Measurements from ENCODE around the gene STXBP4.
A peak's percentile ranks its signal among the peaks of the same experiment; 100 is the strongest.

Gene STXBP4

DNA sequence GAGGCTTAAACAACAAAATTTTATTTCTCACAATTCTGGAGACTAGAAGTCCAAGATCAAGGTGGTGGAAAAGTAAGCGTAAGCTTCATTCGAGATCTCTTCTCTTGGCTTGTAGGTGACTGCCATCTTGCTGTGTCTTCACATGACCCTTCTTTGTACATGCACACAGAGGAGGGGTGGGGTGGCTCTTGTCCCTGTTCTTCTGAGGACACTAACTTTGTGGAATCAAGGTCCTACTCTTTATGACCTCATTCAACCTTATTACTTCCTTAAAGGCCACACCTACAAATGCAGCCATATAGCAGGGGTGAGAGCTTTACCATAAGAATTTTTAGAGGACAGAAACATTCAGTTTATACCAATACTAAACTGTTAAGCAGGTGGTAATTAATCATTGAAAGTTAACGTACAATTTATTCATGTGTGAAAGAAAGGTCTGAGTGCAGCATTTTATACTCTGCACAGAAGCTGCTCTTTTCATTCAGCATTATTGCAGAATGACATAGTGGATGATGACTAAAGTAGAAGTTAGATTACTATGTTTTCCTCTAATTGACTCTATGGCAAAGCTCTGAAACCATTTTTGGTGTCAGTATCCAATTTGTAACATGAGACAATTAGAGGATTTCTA is 156.3 kb downstream of the STXBP4 start:
- H3K4me1 ChIP-seq (ENCODE audit: control insufficient read depth, insufficient read depth, low read length), result no peaks in the 10 kb centered on the region
- no peaks in the 10 kb centered on the region for H3K9me3 ChIP-seq (replicated peaks; ENCODE audit: low read length)
- H3K27me3 ChIP-seq (ENCODE audit: control insufficient read depth, insufficient read depth, low read length), result no peaks in the 10 kb centered on the region
- H3K4me2 ChIP-seq (ENCODE audit: low read length), result no peak overlapping the region
- H3K36me3 ChIP-seq (ENCODE audit: insufficient read depth, low read length), result no peaks in the 10 kb centered on the region
- H3K4me3 ChIP-seq (ENCODE audit: low read length), result no peak overlapping the region
- no peak overlapping the region for H3K9ac ChIP-seq (ENCODE audit: low read depth, low read length)

DNA sequence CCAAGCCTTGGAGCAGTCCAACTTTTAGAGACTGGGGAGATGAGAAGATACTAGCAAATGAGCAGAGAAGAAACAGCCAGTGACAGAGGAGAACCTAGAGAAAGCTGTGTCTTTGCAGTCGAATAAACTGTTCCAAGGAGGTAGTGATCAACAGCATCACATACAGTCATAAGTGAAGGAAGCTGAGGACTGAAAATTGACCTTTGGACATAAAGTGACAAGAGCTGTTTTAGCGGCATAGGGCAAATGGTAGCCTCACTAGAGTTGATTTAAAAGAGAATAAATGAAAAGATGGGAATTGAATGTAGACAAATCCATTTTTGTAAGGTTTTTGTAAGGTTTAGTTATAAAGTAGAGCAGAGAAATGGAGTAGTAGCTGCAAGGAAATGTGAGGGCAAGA is 165.0 kb downstream of the STXBP4 start:
- no peaks in the 10 kb centered on the region for H3K9me3 ChIP-seq (replicated peaks; ENCODE audit: low read length)
- H3K27me3 ChIP-seq (ENCODE audit: control insufficient read depth, insufficient read depth, low read length), result no peaks in the 10 kb centered on the region
- H3K4me2 ChIP-seq (ENCODE audit: low read length), result no peak overlapping the region
- H3K4me1 ChIP-seq (ENCODE audit: control insufficient read depth, insufficient read depth, low read length), result peaks cover 12% of the 10 kb centered on the region
- H3K36me3 ChIP-seq (ENCODE audit: insufficient read depth, low read length), result no peaks in the 10 kb centered on the region
- no peak overlapping the region for H3K9ac ChIP-seq (ENCODE audit: low read depth, low read length)
- no peak overlapping the region for H3K4me3 ChIP-seq (ENCODE audit: low read length)

DNA sequence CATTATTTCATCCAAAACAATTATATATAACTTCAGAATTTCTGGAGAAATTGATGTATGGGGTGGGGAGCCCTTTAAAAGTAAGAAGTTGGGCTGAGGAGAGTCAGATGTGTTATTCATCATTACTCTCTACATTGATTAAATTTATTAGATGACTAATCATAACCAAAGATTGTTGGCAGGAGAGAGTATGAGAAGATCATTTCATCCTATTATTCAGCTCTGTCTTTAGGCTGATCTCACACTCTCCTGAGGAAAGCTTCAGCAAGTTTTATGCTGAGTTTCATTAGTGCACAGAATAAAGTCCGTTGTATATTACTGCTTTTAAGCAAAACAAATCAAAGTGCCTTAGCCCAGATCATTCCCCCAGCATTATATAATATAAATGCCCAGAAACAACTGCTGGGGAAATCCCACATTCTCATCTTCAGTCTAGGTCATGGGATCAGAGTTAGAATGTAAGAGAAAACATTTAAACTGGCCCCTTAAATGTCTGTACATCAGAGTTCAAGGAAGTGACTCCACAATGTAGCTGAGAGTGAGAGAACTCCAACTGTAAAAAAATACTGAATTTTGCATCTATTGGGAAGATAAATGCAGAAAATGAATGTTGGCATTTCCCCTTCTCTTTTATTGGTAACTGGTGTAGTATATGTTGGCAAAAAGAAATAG is 166.1 kb downstream of the STXBP4 start:
- peak overlapping the region; percentile 57 for H3K4me2 ChIP-seq (ENCODE audit: low read length)
- H3K9ac ChIP-seq (ENCODE audit: low read depth, low read length), result peak overlapping the region; percentile 24
- no peak overlapping the region for H3K4me3 ChIP-seq (ENCODE audit: low read length)
- H3K4me1 ChIP-seq (ENCODE audit: control insufficient read depth, insufficient read depth, low read length), result peaks cover 12% of the 10 kb centered on the region
- no peaks in the 10 kb centered on the region for H3K27me3 ChIP-seq (ENCODE audit: control insufficient read depth, insufficient read depth, low read length)
- no peaks in the 10 kb centered on the region for H3K36me3 ChIP-seq (ENCODE audit: insufficient read depth, low read length)
- H3K9me3 ChIP-seq (replicated peaks; ENCODE audit: low read length), result no peaks in the 10 kb centered on the region

DNA sequence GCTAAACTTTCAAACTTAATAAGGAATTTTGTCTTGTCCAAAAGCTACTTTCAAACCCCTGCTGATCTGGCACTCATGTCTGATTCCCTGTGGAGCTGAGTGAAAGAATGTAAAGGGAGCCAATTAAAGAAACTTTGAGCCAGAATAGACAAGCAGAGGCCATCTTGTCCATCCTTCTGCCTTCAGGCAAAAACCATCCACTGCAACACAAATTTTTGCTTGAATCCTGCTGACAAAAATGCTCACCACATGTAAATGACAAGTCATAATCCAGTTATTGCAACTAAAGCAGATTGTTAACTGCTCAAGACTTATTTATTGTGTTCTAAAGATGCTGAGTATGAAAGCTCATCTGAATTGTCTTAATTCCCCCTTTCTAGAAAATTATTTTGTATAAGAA is 172.2 kb downstream of the STXBP4 start:
- H3K27me3 ChIP-seq (ENCODE audit: control insufficient read depth, insufficient read depth, low read length), result no peaks in the 10 kb centered on the region
- no peak overlapping the region for H3K4me3 ChIP-seq (ENCODE audit: low read length)
- H3K36me3 ChIP-seq (ENCODE audit: insufficient read depth, low read length), result peaks cover 3% of the 10 kb centered on the region
- H3K9ac ChIP-seq (ENCODE audit: low read depth, low read length), result no peak overlapping the region
- no peaks in the 10 kb centered on the region for H3K9me3 ChIP-seq (replicated peaks; ENCODE audit: low read length)
- no peaks in the 10 kb centered on the region for H3K4me1 ChIP-seq (ENCODE audit: control insufficient read depth, insufficient read depth, low read length)
- H3K4me2 ChIP-seq (ENCODE audit: low read length), result no peak overlapping the region

DNA sequence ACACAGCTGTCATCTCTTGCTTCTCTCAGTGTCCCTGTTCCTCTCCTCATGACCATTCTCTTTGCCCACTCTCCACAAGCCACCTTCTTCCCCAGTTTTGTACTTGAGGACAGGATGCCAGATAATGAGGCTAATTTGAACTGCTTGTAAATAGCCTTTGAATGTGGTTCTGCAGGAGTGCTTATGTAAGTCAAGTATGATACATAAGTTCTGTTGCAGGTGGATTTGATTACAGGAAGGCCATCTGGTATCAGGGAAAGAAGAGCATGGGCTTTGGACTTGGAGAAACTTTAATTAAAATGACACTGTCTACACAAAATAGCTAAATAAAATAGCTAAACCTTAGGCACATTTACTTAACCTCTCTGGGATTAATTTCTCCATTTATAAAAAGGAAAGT is 176.0 kb downstream of the STXBP4 start:
- Histone ChIP-seq H3K4me2 (ENCODE audit: low read length) (no peak overlapping the region), H3K4me1 (ENCODE audit: control insufficient read depth, insufficient read depth, low read length) (no peaks in the 10 kb centered on the region), H3K27me3 (ENCODE audit: control insufficient read depth, insufficient read depth, low read length) (no peaks in the 10 kb centered on the region), H3K4me3 (ENCODE audit: low read length) (no peak overlapping the region), H3K9ac (ENCODE audit: low read depth, low read length) (no peak overlapping the region), H3K9me3 (replicated peaks; ENCODE audit: low read length) (no peaks in the 10 kb centered on the region), H3K36me3 (ENCODE audit: insufficient read depth, low read length) (peaks cover 3% of the 10 kb centered on the region)

DNA sequence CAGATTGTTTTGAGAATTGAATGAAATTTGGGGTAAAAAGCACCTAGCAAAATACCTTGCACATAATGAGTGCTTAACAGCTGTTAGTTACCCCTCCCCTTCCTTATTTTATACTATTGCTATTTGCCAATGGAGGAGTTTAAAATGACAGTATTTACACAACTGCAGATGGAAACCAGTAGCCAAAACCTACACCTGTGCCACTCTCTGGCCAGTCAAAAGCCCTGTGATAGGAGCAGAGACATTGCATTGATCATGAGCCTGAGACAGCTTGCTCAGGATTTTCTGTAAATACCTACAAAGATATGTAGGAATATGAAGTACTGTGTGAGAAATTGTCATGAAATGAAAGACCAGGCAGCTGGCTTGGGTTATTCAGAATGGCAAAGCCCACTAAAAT is 180.9 kb downstream of the STXBP4 start:
- Histone ChIP-seq H3K27me3 (ENCODE audit: control insufficient read depth, insufficient read depth, low read length) (no peaks in the 10 kb centered on the region), H3K4me2 (ENCODE audit: low read length) (no peak overlapping the region), H3K4me3 (ENCODE audit: low read length) (no peak overlapping the region), H3K9me3 (replicated peaks; ENCODE audit: low read length) (no peaks in the 10 kb centered on the region), H3K4me1 (ENCODE audit: control insufficient read depth, insufficient read depth, low read length) (no peaks in the 10 kb centered on the region), H3K36me3 (ENCODE audit: insufficient read depth, low read length) (no peaks in the 10 kb centered on the region), H3K9ac (ENCODE audit: low read depth, low read length) (no peak overlapping the region)

DNA sequence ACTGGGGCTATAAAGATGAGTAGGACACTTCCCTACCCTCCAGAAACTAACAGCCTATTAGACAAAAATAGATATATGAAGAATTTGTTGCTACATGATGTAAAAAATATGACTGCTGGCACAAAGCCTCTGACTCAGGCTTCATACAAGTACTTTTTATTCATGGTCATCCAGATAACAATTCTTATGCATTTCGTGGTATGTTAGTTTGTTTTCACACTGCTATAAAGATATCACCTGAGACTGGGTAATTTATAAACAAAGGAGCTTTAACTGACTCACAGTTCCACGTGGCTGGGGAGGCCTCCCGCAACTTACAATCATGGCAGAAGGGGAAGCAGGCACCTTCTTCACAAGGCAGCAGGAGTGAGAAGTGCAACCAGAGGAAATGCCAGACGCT is 183.7 kb downstream of the STXBP4 start:
- H3K9me3 ChIP-seq (replicated peaks; ENCODE audit: low read length), result no peaks in the 10 kb centered on the region

DNA sequence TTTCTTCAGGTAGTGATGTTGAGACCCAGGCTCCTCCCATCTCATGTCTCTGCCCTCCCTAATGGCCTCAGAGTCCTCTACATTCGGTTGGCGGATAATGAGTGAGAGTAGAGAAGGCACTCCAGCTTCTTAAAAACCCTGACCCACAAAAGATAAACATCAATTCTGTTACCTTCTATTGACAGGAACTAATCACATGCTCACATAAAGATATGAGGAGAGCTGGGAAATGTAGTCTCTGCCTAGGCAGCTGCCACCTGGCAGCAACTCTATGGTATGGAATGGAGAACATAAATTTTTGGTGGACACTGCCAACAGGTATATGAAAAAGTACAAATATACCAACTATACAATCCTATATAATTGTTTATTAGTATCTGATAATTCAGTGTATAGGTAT is 185.5 kb downstream of the STXBP4 start:
- Histone ChIP-seq H3K36me3 (ENCODE audit: insufficient read depth, low read length) (no peaks in the 10 kb centered on the region), H3K4me3 (ENCODE audit: low read length) (no peak overlapping the region), H3K4me1 (ENCODE audit: control insufficient read depth, insufficient read depth, low read length) (peaks cover 20% of the 10 kb centered on the region), H3K9ac (ENCODE audit: low read depth, low read length) (no peak overlapping the region), H3K27me3 (ENCODE audit: control insufficient read depth, insufficient read depth, low read length) (no peaks in the 10 kb centered on the region), H3K4me2 (ENCODE audit: low read length) (no peak overlapping the region), H3K9me3 (replicated peaks; ENCODE audit: low read length) (no peaks in the 10 kb centered on the region)

More for the DNA sequence above, 183.7 kb downstream of the STXBP4 start:
- Histone ChIP-seq H3K27me3 (ENCODE audit: control insufficient read depth, insufficient read depth, low read length) (no peaks in the 10 kb centered on the region), H3K4me3 (ENCODE audit: low read length) (no peak overlapping the region), H3K4me2 (ENCODE audit: low read length) (no peak overlapping the region), H3K9ac (ENCODE audit: low read depth, low read length) (no peak overlapping the region), H3K36me3 (ENCODE audit: insufficient read depth, low read length) (no peaks in the 10 kb centered on the region), H3K4me1 (ENCODE audit: control insufficient read depth, insufficient read depth, low read length) (peaks cover 2% of the 10 kb centered on the region)

DNA sequence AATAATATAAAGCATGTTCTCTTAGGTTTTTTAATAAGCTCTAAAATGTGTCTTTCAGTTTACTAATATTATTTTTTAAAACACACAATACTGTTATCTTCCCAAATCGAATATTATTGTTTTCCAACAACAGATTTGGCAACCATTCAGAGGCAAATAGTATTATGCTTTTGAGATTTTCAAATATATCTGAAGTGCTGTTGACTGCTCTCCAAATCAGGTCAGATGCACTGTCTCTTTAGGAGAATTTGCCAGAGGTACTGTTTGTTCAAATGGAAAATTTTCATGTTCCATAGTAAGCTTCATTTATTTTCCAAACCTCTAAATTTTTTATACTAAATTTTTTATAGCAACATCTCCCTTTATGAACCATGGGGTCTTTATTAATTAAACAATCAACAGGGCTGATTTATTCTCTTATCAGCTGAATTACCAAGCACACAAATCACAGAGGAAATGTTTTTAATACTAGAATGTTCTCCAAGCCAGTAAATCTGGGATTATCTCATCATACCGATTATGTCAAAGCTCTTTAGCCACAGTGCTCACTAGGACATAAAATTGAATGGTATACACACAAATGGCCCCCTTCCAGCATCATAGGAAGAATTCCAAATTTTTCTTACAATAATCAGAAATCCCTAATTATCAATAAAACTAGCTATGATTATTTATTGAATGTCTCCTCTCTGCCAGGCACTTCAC is 187.4 kb downstream of the STXBP4 start:
- Histone ChIP-seq H3K4me1 (ENCODE audit: control insufficient read depth, insufficient read depth, low read length) (peaks cover 35% of the 10 kb centered on the region), H3K9me3 (replicated peaks; ENCODE audit: low read length) (no peaks in the 10 kb centered on the region), H3K4me3 (ENCODE audit: low read length) (no peak overlapping the region), H3K4me2 (ENCODE audit: low read length) (no peak overlapping the region), H3K27me3 (ENCODE audit: control insufficient read depth, insufficient read depth, low read length) (no peaks in the 10 kb centered on the region), H3K36me3 (ENCODE audit: insufficient read depth, low read length) (no peaks in the 10 kb centered on the region), H3K9ac (ENCODE audit: low read depth, low read length) (no peak overlapping the region)

DNA sequence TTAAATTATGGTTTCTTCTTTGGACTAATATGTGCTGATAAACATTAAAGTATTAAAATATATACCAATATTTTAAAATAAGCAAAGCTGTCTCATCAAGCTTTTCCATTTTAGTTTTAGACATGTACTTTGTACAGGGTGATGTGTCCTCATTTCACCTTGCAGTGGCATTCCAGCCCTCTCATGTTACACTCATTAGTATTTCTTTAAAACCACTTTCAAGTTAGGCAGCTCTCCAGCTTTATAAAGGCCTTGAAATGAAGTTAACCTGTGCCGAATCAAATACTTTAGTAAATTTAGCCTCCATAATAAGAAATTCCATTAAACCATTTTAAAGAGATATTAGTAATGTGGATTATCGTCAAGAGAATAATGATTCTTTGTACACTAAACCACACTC is 188.6 kb downstream of the STXBP4 start:
- Histone ChIP-seq H3K9ac (ENCODE audit: low read depth, low read length) (no peak overlapping the region), H3K9me3 (replicated peaks; ENCODE audit: low read length) (no peaks in the 10 kb centered on the region), H3K4me2 (ENCODE audit: low read length) (peak overlapping the region; percentile 31), H3K4me1 (ENCODE audit: control insufficient read depth, insufficient read depth, low read length) (peaks cover 47% of the 10 kb centered on the region), H3K4me3 (ENCODE audit: low read length) (no peak overlapping the region), H3K27me3 (ENCODE audit: control insufficient read depth, insufficient read depth, low read length) (no peaks in the 10 kb centered on the region), H3K36me3 (ENCODE audit: insufficient read depth, low read length) (no peaks in the 10 kb centered on the region)

DNA sequence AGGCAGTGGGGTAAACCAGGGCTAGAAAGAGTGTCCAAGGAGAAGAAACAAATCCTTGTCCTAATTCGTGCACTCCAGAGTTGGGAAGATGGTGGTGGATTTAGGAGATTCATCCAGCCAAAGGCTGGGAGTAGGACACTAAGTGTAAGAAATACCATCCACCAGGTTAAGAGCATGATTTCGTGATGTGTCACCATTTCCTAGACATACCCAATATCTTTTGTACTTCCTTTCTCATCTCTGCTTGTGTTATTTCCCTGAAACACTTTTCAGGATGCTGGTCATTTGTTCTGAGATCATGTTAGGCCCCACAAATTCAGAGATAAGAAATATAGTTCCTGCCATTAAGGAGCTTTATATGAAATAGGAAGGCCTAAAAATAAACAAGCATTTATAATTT is 189.9 kb downstream of the STXBP4 start:
- no peak overlapping the region for H3K4me3 ChIP-seq (ENCODE audit: low read length)
- H3K4me2 ChIP-seq (ENCODE audit: low read length), result no peak overlapping the region
- H3K36me3 ChIP-seq (ENCODE audit: insufficient read depth, low read length), result no peaks in the 10 kb centered on the region
- H3K27me3 ChIP-seq (ENCODE audit: control insufficient read depth, insufficient read depth, low read length), result no peaks in the 10 kb centered on the region
- H3K9me3 ChIP-seq (replicated peaks; ENCODE audit: low read length), result no peaks in the 10 kb centered on the region
- H3K4me1 ChIP-seq (ENCODE audit: control insufficient read depth, insufficient read depth, low read length), result peaks cover 57% of the 10 kb centered on the region
- H3K9ac ChIP-seq (ENCODE audit: low read depth, low read length), result no peak overlapping the region

Measured in skeletal muscle satellite cell (primary cell).